Fibroblast of pulmonary artery (primary cell): Measurements from ENCODE around the gene VIM.

Experiments
- DNase-seq: peaks from one replicate; pipeline ENCODE4 v3.0.0-alpha.2; 2010; ENCODE audit warnings: low read depth
- H3K4me3 ChIP-seq: replicated peaks from 2 replicates; pipeline ENCODE4 v1.5.1; 2011; ENCODE audit warnings: low read depth, mild to moderate bottlenecking, control low read depth, low read length, moderate library complexity
- TF ChIP-seq, protein P1 (sequence below): IDR thresholded peaks from 2 replicates; pipeline ENCODE4 v1.5.1; 2011; ENCODE audit warnings: mild to moderate bottlenecking, control low read depth, low read length, inconsistent platforms; ENCODE audit errors: missing control alignments

The VIM gene

GRCh38 chr10:17214526-17214925 is 13.5 kb upstream of the VIM start:
- TF ChIP-seq, protein P1, sequence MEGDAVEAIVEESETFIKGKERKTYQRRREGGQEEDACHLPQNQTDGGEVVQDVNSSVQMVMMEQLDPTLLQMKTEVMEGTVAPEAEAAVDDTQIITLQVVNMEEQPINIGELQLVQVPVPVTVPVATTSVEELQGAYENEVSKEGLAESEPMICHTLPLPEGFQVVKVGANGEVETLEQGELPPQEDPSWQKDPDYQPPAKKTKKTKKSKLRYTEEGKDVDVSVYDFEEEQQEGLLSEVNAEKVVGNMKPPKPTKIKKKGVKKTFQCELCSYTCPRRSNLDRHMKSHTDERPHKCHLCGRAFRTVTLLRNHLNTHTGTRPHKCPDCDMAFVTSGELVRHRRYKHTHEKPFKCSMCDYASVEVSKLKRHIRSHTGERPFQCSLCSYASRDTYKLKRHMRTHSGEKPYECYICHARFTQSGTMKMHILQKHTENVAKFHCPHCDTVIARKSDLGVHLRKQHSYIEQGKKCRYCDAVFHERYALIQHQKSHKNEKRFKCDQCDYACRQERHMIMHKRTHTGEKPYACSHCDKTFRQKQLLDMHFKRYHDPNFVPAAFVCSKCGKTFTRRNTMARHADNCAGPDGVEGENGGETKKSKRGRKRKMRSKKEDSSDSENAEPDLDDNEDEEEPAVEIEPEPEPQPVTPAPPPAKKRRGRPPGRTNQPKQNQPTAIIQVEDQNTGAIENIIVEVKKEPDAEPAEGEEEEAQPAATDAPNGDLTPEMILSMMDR, result no peak
- no peak overlapping the region for H3K4me3 ChIP-seq
- peak; percentile 55 for DNase-seq

GRCh38 chr10:17214971-17215781 is 12.9 kb upstream of the VIM start:
- no peak overlapping the region for H3K4me3 ChIP-seq
- peak; percentile 79 for DNase-seq
- TF ChIP-seq, protein P1, result no peak

DNA sequence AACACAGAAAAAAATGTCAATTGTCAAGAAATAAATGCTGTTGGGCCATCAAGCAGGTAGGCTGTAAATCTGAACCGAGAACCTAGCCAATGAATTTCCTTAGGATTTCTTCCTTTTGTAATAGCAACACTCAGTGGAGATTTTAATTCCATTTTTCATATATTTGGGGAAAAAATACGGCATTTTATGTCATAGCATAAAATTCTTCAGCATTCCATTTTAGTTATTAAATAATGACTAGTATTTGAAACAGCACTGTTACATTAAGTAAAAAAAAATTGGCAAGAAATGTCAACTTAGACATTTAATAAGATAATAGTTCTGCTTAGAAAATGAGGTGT is 12.3 kb upstream of the VIM start:
- H3K4me3 ChIP-seq, result no peak overlapping the region
- TF ChIP-seq, protein P1, result no peak
- no peak for DNase-seq

DNA sequence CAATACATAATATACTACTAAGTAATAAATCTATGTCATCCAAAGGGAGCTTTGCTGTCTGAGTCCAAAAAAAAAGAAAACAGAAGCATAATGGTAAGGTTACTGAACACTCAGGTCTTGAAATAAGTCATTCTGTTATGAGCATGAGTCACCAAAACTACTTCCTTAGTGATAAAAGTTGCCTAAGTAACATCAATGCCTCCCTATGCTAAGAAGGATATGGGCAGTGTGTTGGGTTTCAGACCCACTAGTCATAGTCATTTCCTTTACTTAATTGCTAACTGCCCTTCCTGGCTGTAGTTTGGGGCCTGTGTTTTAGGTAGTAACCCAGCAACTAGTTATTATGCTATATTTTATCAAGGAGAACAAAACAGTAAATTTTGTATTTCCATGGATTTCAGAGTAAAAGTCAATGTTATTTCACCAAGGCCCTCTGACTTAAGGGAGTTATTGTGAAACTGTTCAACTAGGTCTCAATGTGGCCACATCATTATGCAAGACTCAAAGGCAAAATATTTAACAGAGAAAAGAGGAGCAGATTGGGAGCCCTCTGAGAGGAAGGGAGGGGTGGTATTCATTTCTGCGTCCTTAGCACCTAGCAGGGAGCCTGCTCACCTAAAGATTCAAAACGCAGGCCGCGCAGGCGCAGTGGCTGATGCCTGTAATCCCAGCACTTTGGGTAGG is 11.7 kb upstream of the VIM start:
- H3K4me3 ChIP-seq, result no peak overlapping the region
- peak; percentile 99 for DNase-seq
- TF ChIP-seq, protein P1, result no peak

GRCh38 chr10:17216901-17217395 is 11.1 kb upstream of the VIM start:
- TF ChIP-seq, protein P1, result no peak
- no peak overlapping the region for H3K4me3 ChIP-seq

GRCh38 chr10:17217631-17218232 is 10.3 kb upstream of the VIM start:
- TF ChIP-seq, protein P1, result no peak
- no peak overlapping the region for H3K4me3 ChIP-seq
- DNase-seq, result peak; percentile 53

More at GRCh38 chr10:17216901-17217395, 11.1 kb upstream of the VIM start:
- peak; percentile 65 for DNase-seq
